Left lung (tissue), 10 donors: Measurements from ENCODE around the gene SH3GL3. TPM values are rescaled to one million over a fixed set of nuclear protein-coding genes. Genes with fewer than 3 reads are reported as not detected.

ENCODE experiments used
- ATAC-seq: fragments of 200-7000 bp; cut with Tn5 transposase; one replicate; pipeline ENCODE4 v1.9.1; 2020; ENCODE audit warnings: moderate library complexity
- DNase-seq, 4 donors: peaks; one replicate each; pipeline ENCODE4 v3.0.0-alpha.2; 2013 to 2020
- H3K27ac ChIP-seq, 2 donors: fragments of 200-600 bp; sonication (generic) in 1 of 2; one replicate each; pipeline versions ENCODE4 v1.5.0 to v1.8.0; 2020 to 2021
- H3K27me3 ChIP-seq, 2 donors: fragments of 200-600 bp; sonication (generic) in 1 of 2; one replicate each; pipeline versions ENCODE4 v1.5.0 to v1.8.0; 2020 to 2021
- H3K36me3 ChIP-seq, 2 donors: fragments of 200-600 bp; sonication (generic) in 1 of 2; one replicate each; pipeline versions ENCODE4 v1.5.0 to v1.8.0; 2020 to 2021
- H3K4me1 ChIP-seq, 2 donors: fragments of 200-600 bp; one replicate each; pipeline ENCODE4 v1.8.0; 2021
- H3K4me3 ChIP-seq, 2 donors: fragments of 200-600 bp; sonication (generic) in 1 of 2; one replicate each; pipeline versions ENCODE4 v1.5.0 to v1.8.0; 2020 to 2021; ENCODE audit warnings: mild to moderate bottlenecking in 1 of 2
- H3K9me3 ChIP-seq, 2 donors: fragments of 200-600 bp; sonication (generic) in 1 of 2; one replicate each; pipeline versions ENCODE4 v1.5.0 to v1.8.0; 2020 to 2021
- intact Hi-C, 2 donors: fragments of 100-400 bp; cut with DNase I; formaldehyde crosslinking; loops; one replicate each; pipeline versions ENCODE4 v1.11.2 to v1.14.2; 2022
- polyA plus RNA-seq, 6 donors: library from polyadenylated mRNA; unstranded; fragments of 120-200 nt; gene quantifications; one replicate each; pipeline ENCODE4 v1.2.1, GENCODE V29; 2013; ENCODE audit not compliant: insufficient read length in 6 of 6
- total RNA-seq, 2 donors: library from RNA; stranded (reverse); fragmentation: NEBNext Ultra II Directional; extraction: Animal tissue kit (Norgen Biotek cat#: 25700); gene quantifications; one replicate each; pipeline ENCODE4 v1.2.1, GENCODE V29; 2021
- TF ChIP-seq, protein P1 (sequence below), 2 donors: fragments of 200-600 bp; sonication (generic) in 1 of 2; IDR thresholded peaks; one replicate each; pipeline versions ENCODE4 v1.5.0 to v1.8.0; 2021; ENCODE audit warnings: antibody characterized with exemption in 2 of 2
- donor health status: DM: no; HTN: yes; CAD: no.
- donor health status: DM: no; HTN: no; CAD: no.

SH3GL3 gene
- total and polyA plus RNA-seq, 8 donors = 0.82 to 14.1 (median 11.5) TPM

DNA sequence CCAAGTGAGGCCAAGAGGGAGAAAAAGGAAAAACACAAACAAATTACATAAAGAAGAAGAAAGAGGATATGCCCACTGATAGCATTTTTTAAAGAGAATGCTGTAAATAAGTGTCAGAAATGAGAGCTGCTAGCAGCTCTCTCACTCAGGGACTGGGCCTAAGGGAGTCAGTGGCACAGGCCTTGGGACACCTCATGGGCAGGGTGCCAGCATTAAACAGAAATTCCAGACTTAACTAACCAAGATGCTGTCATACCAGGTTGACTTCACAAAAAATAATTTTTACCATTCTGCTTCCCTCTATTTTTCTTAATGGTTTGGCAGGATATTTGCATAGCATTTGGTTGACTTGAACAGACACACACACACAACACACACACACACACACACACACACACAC lies 114.5 kb downstream of the SH3GL3 start:
- Histone ChIP-seq H3K4me3 (no peak overlapping the region), H3K4me1 (no peaks in the 10 kb centered on the region), H3K27ac (no peak overlapping the region), H3K9me3 (no peaks in the 10 kb centered on the region), H3K36me3 (no peaks in the 10 kb centered on the region), H3K27me3 (peaks cover 0 to 2% of the 10 kb centered on the region in 2 donors)
- DNase-seq (no peak), ATAC-seq (no peak)
- intact Hi-C loops = loop anchor here in 1 of 2 donors (10.0 kb wide), 1 partner anchor 317 kb away; no protein-coding TSS in a partner anchor
- TF ChIP-seq, protein P1, sequence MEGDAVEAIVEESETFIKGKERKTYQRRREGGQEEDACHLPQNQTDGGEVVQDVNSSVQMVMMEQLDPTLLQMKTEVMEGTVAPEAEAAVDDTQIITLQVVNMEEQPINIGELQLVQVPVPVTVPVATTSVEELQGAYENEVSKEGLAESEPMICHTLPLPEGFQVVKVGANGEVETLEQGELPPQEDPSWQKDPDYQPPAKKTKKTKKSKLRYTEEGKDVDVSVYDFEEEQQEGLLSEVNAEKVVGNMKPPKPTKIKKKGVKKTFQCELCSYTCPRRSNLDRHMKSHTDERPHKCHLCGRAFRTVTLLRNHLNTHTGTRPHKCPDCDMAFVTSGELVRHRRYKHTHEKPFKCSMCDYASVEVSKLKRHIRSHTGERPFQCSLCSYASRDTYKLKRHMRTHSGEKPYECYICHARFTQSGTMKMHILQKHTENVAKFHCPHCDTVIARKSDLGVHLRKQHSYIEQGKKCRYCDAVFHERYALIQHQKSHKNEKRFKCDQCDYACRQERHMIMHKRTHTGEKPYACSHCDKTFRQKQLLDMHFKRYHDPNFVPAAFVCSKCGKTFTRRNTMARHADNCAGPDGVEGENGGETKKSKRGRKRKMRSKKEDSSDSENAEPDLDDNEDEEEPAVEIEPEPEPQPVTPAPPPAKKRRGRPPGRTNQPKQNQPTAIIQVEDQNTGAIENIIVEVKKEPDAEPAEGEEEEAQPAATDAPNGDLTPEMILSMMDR (IDR thresholded peaks at IDR 0.05) = no peak

DNA sequence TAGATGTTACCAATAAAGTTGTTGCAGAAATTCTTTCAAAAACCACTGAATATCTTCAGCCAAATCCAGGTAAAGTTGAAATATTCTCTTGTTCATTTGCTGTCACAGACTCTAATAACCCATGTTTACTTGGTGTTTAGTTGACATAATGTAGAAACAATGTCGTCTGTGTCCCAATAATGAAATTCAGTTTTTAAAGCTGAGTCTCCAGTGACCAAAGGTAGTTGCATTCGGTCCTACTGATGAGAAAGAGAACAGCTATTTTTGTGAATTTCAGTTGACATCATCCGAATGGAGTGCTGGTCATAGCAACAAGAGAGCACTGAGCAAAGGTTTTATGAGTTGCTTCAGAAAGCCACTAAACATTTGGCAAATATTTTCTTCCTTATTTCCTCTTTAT lies 118.0 kb downstream of the SH3GL3 start:
- Histone ChIP-seq H3K36me3 (no peaks in the 10 kb centered on the region), H3K9me3 (no peaks in the 10 kb centered on the region), H3K27me3 (peaks cover 0 to 2% of the 10 kb centered on the region in 2 donors), H3K4me1 (no peaks in the 10 kb centered on the region), H3K4me3 (no peak overlapping the region), H3K27ac (no peak overlapping the region)
- TF ChIP-seq, protein P1 (IDR thresholded peaks at IDR 0.05) = no peak
- DNase-seq (no peak), ATAC-seq (no peak)
- intact Hi-C loops = loop anchor here in 1 of 2 donors (10.0 kb wide), 1 partner anchor 320 kb away; no protein-coding TSS in a partner anchor

DNA sequence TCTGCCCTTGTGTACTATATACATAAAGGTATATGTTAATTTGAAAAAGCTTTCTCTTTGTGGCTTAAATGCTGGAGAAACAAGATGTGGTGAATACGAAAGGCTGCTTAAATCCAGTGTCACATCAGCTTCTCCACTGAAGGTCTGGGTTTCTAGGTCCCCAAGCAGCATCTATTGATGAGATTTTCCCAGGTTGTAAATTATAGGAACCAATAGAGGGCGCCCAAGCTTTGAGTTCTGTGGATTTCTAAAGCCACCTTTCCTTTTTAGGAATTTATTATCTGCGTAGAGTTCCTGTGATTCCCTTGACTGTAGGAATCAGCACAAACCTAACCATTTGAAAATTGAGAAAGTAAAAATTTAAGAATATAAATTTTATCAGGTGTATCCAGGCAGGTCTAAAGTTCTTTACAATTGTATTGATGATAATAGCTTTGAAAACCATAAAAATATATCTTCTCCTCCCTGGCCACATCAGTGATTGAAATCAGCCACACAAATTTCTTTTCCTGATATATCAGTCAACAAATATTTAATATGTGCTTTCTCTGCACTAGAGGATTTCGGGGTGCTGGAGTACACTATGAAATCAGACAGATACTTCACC lies 118.5 kb downstream of the SH3GL3 start:
- Histone ChIP-seq H3K4me1 (no peaks in the 10 kb centered on the region), H3K27me3 (no peaks in the 10 kb centered on the region), H3K4me3 (no peak overlapping the region), H3K9me3 (no peaks in the 10 kb centered on the region), H3K36me3 (no peaks in the 10 kb centered on the region), H3K27ac (no peak overlapping the region)
- DNase-seq (no peak), ATAC-seq (no peak)
- intact Hi-C loops = loop anchor here in 1 of 2 donors (10.0 kb wide), 1 partner anchor 321 kb away; no protein-coding TSS in a partner anchor
- TF ChIP-seq, protein P1 (IDR thresholded peaks at IDR 0.05) = peak in 1 of 2 donors; percentile 53

DNA sequence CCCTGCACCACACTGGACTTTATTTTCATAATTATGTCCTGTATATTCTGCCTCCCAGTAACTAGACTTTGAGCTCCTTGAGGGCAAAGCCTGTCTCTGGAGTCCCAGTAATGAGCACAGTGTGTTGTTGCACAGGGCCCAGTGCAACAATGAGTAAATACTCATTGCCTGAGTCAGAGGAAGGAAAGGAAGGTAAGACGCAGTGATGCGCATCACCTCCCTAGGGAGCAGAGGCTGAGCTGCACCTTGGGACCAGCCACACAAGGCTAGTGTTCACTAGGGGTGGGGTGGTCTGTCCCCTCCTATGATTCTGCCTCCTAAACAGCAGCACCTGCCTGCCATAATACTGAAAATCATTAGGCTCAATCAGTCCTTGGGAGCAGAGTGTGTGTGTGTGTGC lies 120.2 kb downstream of the SH3GL3 start:
- Histone ChIP-seq H3K36me3 (no peaks in the 10 kb centered on the region), H3K4me3 (no peak overlapping the region), H3K27me3 (no peaks in the 10 kb centered on the region), H3K4me1 (no peaks in the 10 kb centered on the region), H3K9me3 (no peaks in the 10 kb centered on the region), H3K27ac (no peak overlapping the region)
- TF ChIP-seq, protein P1 (IDR thresholded peaks at IDR 0.05) = no peak
- ATAC-seq (no peak), DNase-seq (no peak)
- intact Hi-C loops = loop anchor here in 1 of 2 donors (10.0 kb wide), 1 partner anchor 323 kb away; no protein-coding TSS in a partner anchor

DNA sequence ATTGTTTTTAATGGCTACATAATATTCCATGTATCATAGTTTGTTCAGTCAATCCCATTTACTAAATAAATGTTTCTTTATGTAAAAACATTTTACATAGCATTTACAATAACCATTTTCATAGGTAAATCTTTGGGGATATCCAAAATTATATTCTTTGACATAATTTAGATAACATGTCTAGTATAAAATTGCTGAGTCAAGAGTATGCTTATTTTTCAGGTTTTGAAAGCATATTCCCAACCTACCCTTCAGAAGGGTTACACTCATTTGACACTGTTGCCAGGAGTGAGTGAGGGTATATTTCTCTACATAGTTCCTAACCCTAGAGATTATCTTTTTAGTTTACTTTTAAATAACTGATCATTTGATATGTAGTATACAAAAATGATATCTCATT lies 122.2 kb downstream of the SH3GL3 start:
- H3K4me3 ChIP-seq = no peak overlapping the region
- intact Hi-C loops = loop anchor here in 1 of 2 donors (10.0 kb wide), 1 partner anchor 325 kb away; no protein-coding TSS in a partner anchor
- H3K27me3 ChIP-seq = no peaks in the 10 kb centered on the region
- ATAC-seq = no peak
- DNase-seq = no peak
- TF ChIP-seq, protein P1 (IDR thresholded peaks at IDR 0.05) = no peak
- no peaks in the 10 kb centered on the region for H3K36me3 ChIP-seq
- H3K27ac ChIP-seq = no peak overlapping the region
- H3K9me3 ChIP-seq = no peaks in the 10 kb centered on the region
- no peaks in the 10 kb centered on the region for H3K4me1 ChIP-seq
